ENCODE measurements around the gene DOLPP1.

GRCh38 chr9:129139233-129139992, 58.5 kb downstream of the DOLPP1 start:
- TF ChIP-seq CTCF (IDR thresholded peaks at IDR 0.05; ENCODE audit: low read depth, low read length, poor library complexity, severe bottlenecking) (peak; percentile 91), EZH2phosphoT487 (IDR thresholded peaks at IDR 0.05; ENCODE audit: borderline replicate concordance, low read length) (no peak)
